ENCODE data around the gene ADH4.
A peak's percentile ranks its signal among the peaks of the same experiment; 100 is the strongest.
"Not testable (repeated sequence)": the region's sequence is repeated elsewhere in the genome, so short reads cannot be mapped to it uniquely, and the experiment has no call there.

ADH4 gene

DNA sequence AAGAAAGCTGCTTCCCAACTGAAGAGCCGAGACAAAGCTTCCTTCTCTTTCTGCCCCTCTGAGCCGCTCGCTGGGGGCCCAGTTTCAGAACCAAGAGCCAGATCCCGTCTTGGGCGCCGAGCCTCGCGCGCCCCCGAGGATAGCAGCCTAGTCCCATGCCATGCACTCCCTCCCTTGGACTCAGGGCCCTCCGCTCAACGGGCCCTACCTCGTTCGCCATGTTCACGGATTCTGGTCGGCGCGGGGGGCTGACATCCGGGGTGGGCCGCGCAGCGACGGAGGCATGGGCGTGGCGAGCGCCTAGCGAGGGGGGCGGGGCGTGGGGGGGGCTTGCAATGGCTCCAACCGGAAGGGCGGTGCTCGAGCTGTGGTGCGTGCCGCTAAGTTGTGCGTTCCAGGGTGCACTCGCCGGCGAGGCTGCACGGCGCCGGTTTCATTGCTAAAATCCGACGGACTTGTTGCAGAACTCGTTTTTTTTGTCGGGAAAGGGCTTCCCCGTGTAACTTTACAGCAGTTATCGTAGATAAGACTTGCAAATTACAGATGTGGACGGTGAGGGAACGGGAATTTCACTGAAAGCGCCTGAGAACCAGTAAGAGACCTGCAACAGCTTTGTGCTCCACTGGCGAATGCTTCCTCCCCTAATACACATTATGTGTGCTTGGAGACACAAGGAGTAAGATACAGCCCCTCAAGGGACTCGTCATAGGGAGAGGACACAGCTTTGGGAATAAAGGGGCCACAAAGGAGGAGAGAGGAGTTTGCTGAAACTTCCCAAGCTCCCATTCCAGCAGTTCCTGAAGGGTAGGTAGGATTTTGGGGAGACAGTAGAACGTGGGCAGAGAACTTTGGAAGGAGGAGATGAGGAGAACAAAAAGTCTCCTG lies 55.4 kb downstream of the ADH4 start, which contains the start of gene ADH5:
Gene ADH5 (minus strand): TSS at position 308 of the 885 bp plus-strand sequence. CDS start 88 bp downstream, at position 220.
- no peak for TF ChIP-seq CTCF (IDR thresholded peaks at IDR 0.05; ENCODE audit: borderline replicate concordance, control extremely low read depth, extremely low read depth, insufficient read depth, missing control alignments)
- DNase-seq (ENCODE audit: low spot score): peak; percentile 95
- in situ Hi-C loops (cut with MboI; ENCODE audit: low sequenced_read_pairs, unreplicated experiment): no loop called here

GRCh38 chr4:99088023-99088449 lies 56.1 kb downstream of the ADH4 start:
- no peak for TF ChIP-seq CTCF (IDR thresholded peaks at IDR 0.05; ENCODE audit: borderline replicate concordance, control extremely low read depth, extremely low read depth, insufficient read depth, missing control alignments)
- in situ Hi-C loops (cut with MboI; ENCODE audit: low sequenced_read_pairs, unreplicated experiment): no loop called here
- DNase-seq (ENCODE audit: low spot score): peak; percentile 53

DNA sequence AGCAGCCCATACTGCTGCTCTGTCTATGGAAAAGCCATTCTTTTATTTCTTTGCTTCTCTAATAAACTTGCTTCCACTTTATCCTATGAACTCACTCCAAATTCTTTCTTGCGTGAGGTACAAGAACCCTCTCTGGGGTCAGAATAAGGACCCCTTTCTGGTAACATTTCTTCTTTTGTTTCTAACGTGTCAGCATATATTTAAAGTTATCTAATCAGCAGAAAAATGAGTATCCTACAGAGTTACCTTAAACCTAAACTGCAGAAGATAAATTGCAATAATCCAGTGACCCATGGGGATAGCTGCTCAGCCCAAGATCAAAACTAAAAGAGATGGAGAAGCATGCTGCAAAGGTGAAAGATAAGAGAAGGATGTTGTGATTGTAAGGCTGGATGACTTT lies 59.5 kb downstream of the ADH4 start:
- no peak for DNase-seq (ENCODE audit: low spot score)
- in situ Hi-C loops (cut with MboI; ENCODE audit: low sequenced_read_pairs, unreplicated experiment): no loop called here
- no peak for TF ChIP-seq CTCF (IDR thresholded peaks at IDR 0.05; ENCODE audit: borderline replicate concordance, control extremely low read depth, extremely low read depth, insufficient read depth, missing control alignments)

- no peak for TF ChIP-seq CTCF (IDR thresholded peaks at IDR 0.05; ENCODE audit: borderline replicate concordance, control extremely low read depth, extremely low read depth, insufficient read depth, missing control alignments)
- no peak for DNase-seq (ENCODE audit: low spot score)
- in situ Hi-C loops (cut with MboI; ENCODE audit: low sequenced_read_pairs, unreplicated experiment): no loop called here
These were observed 61.9 kb downstream of the ADH4 start for GRCh38 chr4:99082192-99082591.

DNA sequence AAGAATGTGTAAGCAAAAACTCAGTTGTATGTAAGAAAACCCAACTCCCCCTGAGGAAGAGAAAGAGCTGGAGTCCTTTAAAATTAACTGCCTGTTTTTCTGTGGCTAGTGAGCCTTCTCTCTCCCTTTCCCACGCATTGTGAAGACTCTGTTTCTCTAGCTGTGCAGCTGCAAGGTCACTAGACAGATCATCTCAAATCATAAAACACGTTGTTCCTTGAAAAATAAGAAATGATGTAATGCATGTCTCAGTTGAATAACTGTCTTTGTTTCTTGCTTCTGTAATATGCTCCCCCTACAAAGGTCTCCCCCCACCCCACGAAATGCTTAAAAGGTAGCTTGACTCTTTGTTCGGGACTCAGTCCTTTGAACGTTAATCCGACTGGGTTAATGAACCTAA lies 63.2 kb downstream of the ADH4 start:
- DNase-seq (ENCODE audit: low spot score); in situ Hi-C loops (cut with MboI; ENCODE audit: low sequenced_read_pairs, unreplicated experiment): not testable (repeated sequence)

DNA sequence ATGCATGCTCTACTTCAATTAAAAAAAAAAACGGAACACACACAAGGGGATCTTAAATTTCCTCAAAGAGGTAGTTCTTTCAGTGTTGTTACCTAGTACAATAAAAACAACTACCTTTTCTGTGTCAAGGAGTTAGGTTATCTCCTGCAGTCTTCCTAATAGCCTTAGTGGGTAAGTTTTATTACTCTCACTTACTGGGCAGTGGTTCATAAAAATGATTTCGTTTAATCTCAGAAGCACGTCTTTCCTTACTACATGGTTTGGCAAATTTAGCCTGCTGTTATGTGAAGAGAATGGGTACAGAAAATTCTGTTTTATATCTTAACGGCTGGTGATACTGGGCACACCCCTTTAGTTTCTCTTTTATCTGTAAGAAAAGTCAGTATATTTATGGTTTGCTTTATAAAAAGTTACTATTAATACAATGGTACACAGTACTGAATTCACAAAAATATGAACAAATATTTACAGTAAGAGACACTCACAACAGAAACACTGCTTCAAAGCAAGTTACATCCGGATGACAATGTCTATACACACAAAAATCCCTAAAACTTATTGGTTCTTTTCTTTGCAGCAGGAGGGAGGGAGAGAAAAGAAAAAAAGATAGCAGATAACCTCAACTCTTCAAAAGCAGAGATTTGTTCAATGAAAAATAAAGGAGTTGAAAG lies 64.3 kb downstream of the ADH4 start:
- TF ChIP-seq CTCF (IDR thresholded peaks at IDR 0.05; ENCODE audit: borderline replicate concordance, control extremely low read depth, extremely low read depth, insufficient read depth, missing control alignments): no peak
- in situ Hi-C loops (cut with MboI; ENCODE audit: low sequenced_read_pairs, unreplicated experiment): no loop called here
- DNase-seq (ENCODE audit: low spot score): no peak

Data from GM13976 (cell line).